HL-60 (cell line): Measurements from ENCODE around the gene POLR2A.

Experiments
- POLR2AphosphoS5 ChIP-seq: IDR thresholded peaks from 2 replicates; pipeline ENCODE4 v1.6.1; 2012; ENCODE audit warnings: low read depth
- TF ChIP-seq, protein P1 (sequence below): IDR thresholded peaks from one replicate; pipeline ENCODE4 v1.5.1; 2011; ENCODE audit warnings: low read length, control low read depth, inconsistent platforms; ENCODE audit not compliant: insufficient read depth
- TF ChIP-seq, protein P2 (sequence below): IDR thresholded peaks from 2 replicates; pipeline ENCODE4 v1.6.1; 2012; ENCODE audit warnings: low read depth; ENCODE audit not compliant: insufficient replicate concordance

DNA sequence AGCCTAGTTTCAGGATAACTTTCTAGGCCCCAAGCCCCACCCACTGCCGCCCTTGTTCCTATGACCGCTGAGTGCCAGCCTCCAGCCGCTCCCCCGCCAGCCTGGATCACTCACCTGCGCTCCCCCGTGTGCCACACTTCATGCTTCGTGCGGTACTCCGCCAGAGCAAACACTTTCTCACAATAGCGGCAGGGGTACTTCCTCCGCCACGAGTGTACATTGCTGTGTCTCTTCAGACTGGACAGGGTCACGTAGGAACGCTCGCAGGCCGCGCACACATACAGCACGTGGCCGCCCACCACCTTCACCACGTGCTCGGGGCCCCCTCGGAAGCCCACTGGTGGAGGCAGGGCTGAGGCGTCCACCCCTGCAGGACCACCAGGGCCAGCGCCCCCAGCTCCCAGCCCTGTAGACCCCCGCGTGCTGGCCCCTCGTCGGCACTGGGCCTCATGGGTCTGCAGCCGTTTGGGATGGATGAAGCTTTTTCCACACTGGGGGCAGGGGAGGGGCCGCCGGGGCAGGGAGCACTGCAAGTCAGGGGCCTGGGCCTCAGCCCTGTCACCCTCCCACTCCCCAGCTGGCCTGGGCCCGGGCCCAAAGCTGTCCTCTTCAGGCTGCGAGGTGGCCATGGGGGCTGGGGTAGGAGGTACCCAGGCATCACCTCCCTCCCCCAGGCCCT, 18.4 kb upstream of the POLR2A start:
- TF ChIP-seq, protein P1, sequence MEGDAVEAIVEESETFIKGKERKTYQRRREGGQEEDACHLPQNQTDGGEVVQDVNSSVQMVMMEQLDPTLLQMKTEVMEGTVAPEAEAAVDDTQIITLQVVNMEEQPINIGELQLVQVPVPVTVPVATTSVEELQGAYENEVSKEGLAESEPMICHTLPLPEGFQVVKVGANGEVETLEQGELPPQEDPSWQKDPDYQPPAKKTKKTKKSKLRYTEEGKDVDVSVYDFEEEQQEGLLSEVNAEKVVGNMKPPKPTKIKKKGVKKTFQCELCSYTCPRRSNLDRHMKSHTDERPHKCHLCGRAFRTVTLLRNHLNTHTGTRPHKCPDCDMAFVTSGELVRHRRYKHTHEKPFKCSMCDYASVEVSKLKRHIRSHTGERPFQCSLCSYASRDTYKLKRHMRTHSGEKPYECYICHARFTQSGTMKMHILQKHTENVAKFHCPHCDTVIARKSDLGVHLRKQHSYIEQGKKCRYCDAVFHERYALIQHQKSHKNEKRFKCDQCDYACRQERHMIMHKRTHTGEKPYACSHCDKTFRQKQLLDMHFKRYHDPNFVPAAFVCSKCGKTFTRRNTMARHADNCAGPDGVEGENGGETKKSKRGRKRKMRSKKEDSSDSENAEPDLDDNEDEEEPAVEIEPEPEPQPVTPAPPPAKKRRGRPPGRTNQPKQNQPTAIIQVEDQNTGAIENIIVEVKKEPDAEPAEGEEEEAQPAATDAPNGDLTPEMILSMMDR, result no peak
- TF ChIP-seq, protein P2, sequence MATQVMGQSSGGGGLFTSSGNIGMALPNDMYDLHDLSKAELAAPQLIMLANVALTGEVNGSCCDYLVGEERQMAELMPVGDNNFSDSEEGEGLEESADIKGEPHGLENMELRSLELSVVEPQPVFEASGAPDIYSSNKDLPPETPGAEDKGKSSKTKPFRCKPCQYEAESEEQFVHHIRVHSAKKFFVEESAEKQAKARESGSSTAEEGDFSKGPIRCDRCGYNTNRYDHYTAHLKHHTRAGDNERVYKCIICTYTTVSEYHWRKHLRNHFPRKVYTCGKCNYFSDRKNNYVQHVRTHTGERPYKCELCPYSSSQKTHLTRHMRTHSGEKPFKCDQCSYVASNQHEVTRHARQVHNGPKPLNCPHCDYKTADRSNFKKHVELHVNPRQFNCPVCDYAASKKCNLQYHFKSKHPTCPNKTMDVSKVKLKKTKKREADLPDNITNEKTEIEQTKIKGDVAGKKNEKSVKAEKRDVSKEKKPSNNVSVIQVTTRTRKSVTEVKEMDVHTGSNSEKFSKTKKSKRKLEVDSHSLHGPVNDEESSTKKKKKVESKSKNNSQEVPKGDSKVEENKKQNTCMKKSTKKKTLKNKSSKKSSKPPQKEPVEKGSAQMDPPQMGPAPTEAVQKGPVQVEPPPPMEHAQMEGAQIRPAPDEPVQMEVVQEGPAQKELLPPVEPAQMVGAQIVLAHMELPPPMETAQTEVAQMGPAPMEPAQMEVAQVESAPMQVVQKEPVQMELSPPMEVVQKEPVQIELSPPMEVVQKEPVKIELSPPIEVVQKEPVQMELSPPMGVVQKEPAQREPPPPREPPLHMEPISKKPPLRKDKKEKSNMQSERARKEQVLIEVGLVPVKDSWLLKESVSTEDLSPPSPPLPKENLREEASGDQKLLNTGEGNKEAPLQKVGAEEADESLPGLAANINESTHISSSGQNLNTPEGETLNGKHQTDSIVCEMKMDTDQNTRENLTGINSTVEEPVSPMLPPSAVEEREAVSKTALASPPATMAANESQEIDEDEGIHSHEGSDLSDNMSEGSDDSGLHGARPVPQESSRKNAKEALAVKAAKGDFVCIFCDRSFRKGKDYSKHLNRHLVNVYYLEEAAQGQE, result no peak
- no peak for TF ChIP-seq POLR2AphosphoS5
